HEK293 (cell line): ENCODE measurements around the gene SLC26A4.

Experiments used
- CTCF ChIA-PET: fragments of 350-600 bp; formaldehyde crosslinking; extraction: SDS; loops from one replicate; lab custom pipeline; 2021; ENCODE audit warnings: antibody characterized with exemption; lab: Yijun Ruan, JAX
- POLR2A ChIA-PET: fragments of 300-600 bp; formaldehyde crosslinking; extraction: SDS; loops from one replicate; lab custom pipeline; 2020; ENCODE audit warnings: antibody characterized with exemption, inconsistent platforms; lab: Yijun Ruan, JAX
- H3K27ac ChIP-seq: fragments of 200-500 bp; sonication (Bioruptor generic); 2 replicates; pipeline ENCODE4 v1.5.1; 2014; ENCODE audit warnings: low read depth, low read length, control low read depth, inconsistent platforms; ENCODE audit errors: extremely low read depth
- H3K36me3 ChIP-seq, 2 experiments: fragments of 200-500 bp in 1 of 2; sonication (Bioruptor generic) in 1 of 2; 1 replicate in 1 of 2; 2 replicates in 1 of 2; pipeline ENCODE4 v1.5.1; 2014 to 2017; ENCODE audit warnings: inconsistent platforms in 2 of 2, low read length in 2 of 2; ENCODE audit not compliant: control insufficient read depth in 2 of 2, insufficient read depth in 1 of 2
- H3K4me1 ChIP-seq: fragments of 200-500 bp; sonication (Bioruptor generic); 2 replicates; pipeline ENCODE4 v1.5.1; 2014; ENCODE audit warnings: mild to moderate bottlenecking, low read length, inconsistent platforms; ENCODE audit not compliant: control insufficient read depth, insufficient read depth
- H3K4me3 ChIP-seq: 2 replicates; pipeline ENCODE4 v1.5.1; 2011; ENCODE audit warnings: low read depth, mild to moderate bottlenecking, control low read depth, low read length, moderate library complexity
- H3K9me3 ChIP-seq: fragments of 200-500 bp; sonication (Bioruptor generic); 2 replicates; pipeline ENCODE4 v1.5.1; 2014; ENCODE audit warnings: low read depth, low read length, inconsistent platforms; ENCODE audit not compliant: control insufficient read depth, insufficient read depth
- ELK4 ChIP-seq: IDR thresholded peaks from 2 replicates; pipeline ENCODE4 v1.6.1; 2011; ENCODE audit warnings: mild to moderate bottlenecking, low read depth, low read length, borderline replicate concordance
- GLI4 ChIP-seq: fragments of 450-650 bp; formaldehyde crosslinking; IDR thresholded peaks from 2 replicates; pipeline ENCODE4 v1.5.1; 2016; ENCODE audit warnings: missing biosample characterization, missing genetic modification characterization
- INSM2 ChIP-seq: fragments of 450-650 bp; formaldehyde crosslinking; IDR thresholded peaks from 2 replicates; pipeline ENCODE4 v1.5.1; 2016; ENCODE audit warnings: missing biosample characterization, missing genetic modification characterization
- KLF10 ChIP-seq: fragments of 450-650 bp; IDR thresholded peaks from 2 replicates; pipeline ENCODE4 v1.5.1; 2018; ENCODE audit warnings: missing biosample characterization, mild to moderate bottlenecking, missing genetic modification characterization
- KLF7 ChIP-seq: fragments of 450-650 bp; formaldehyde crosslinking; IDR thresholded peaks from 2 replicates; pipeline ENCODE4 v1.5.1; 2016; ENCODE audit warnings: missing biosample characterization, missing genetic modification characterization, borderline replicate concordance
- OSR2 ChIP-seq: fragments of 450-650 bp; formaldehyde crosslinking; IDR thresholded peaks from 2 replicates; pipeline ENCODE4 v1.5.1; 2016; ENCODE audit warnings: missing biosample characterization, missing genetic modification characterization
- SP7 ChIP-seq: fragments of 450-650 bp; formaldehyde crosslinking; IDR thresholded peaks from 2 replicates; pipeline ENCODE4 v1.5.1; 2016; ENCODE audit warnings: missing biosample characterization, missing genetic modification characterization
- ZBTB20 ChIP-seq: fragments of 450-650 bp; formaldehyde crosslinking; IDR thresholded peaks from 2 replicates; pipeline ENCODE4 v1.5.1; 2016; ENCODE audit warnings: missing biosample characterization, missing genetic modification characterization
- ZBTB6 ChIP-seq: fragments of 450-650 bp; formaldehyde crosslinking; IDR thresholded peaks from 2 replicates; pipeline ENCODE4 v1.5.1; 2017; ENCODE audit warnings: missing biosample characterization, missing genetic modification characterization
- ZBTB8A ChIP-seq: fragments of 450-650 bp; formaldehyde crosslinking; IDR thresholded peaks from 2 replicates; pipeline ENCODE4 v1.5.1; 2016; ENCODE audit warnings: missing biosample characterization, missing genetic modification characterization
- ZNF121 ChIP-seq: fragments of 450-650 bp; formaldehyde crosslinking; IDR thresholded peaks from 2 replicates; pipeline ENCODE4 v1.5.1; 2016; ENCODE audit warnings: missing biosample characterization, missing genetic modification characterization
- ZNF18 ChIP-seq: fragments of 450-650 bp; formaldehyde crosslinking; IDR thresholded peaks from 2 replicates; pipeline ENCODE4 v1.5.1; 2016; ENCODE audit warnings: missing biosample characterization, missing genetic modification characterization
- ZNF214 ChIP-seq: fragments of 450-650 bp; formaldehyde crosslinking; IDR thresholded peaks from 2 replicates; pipeline ENCODE4 v1.5.1; 2017; ENCODE audit warnings: missing biosample characterization, mild to moderate bottlenecking, missing genetic modification characterization, borderline replicate concordance
- ZNF37A ChIP-seq: fragments of 450-650 bp; IDR thresholded peaks from 2 replicates; pipeline ENCODE4 v1.5.1; 2018; ENCODE audit warnings: missing biosample characterization, missing genetic modification characterization
- ZNF416 ChIP-seq: fragments of 450-650 bp; formaldehyde crosslinking; IDR thresholded peaks from 2 replicates; pipeline ENCODE4 v1.5.1; 2016; ENCODE audit warnings: missing biosample characterization, missing genetic modification characterization
- ZNF426 ChIP-seq: fragments of 450-650 bp; formaldehyde crosslinking; IDR thresholded peaks from 2 replicates; pipeline ENCODE4 v1.5.1; 2017; ENCODE audit warnings: missing biosample characterization, missing genetic modification characterization, mild to moderate bottlenecking, inconsistent platforms, moderate library complexity
- ZNF433 ChIP-seq: fragments of 450-650 bp; formaldehyde crosslinking; IDR thresholded peaks from 2 replicates; pipeline ENCODE4 v1.5.1; 2016; ENCODE audit warnings: missing biosample characterization, missing genetic modification characterization, low read depth
- ZNF48 ChIP-seq: fragments of 450-650 bp; formaldehyde crosslinking; IDR thresholded peaks from 2 replicates; pipeline ENCODE4 v1.5.1; 2016; ENCODE audit warnings: missing biosample characterization, missing genetic modification characterization
- ZNF501 ChIP-seq: fragments of 450-650 bp; formaldehyde crosslinking; IDR thresholded peaks from 2 replicates; pipeline ENCODE4 v1.5.1; 2016; ENCODE audit warnings: missing biosample characterization, missing genetic modification characterization
- ZNF561 ChIP-seq: fragments of 450-650 bp; IDR thresholded peaks from 2 replicates; pipeline ENCODE4 v1.5.1; 2018; ENCODE audit warnings: missing biosample characterization, missing genetic modification characterization, borderline replicate concordance
- ZNF624 ChIP-seq: fragments of 450-650 bp; formaldehyde crosslinking; IDR thresholded peaks from 2 replicates; pipeline ENCODE4 v1.5.1; 2017; ENCODE audit warnings: missing biosample characterization, missing genetic modification characterization
- ZNF670 ChIP-seq: fragments of 450-650 bp; formaldehyde crosslinking; IDR thresholded peaks from 2 replicates; pipeline ENCODE4 v1.5.1; 2016; ENCODE audit warnings: missing biosample characterization, missing genetic modification characterization, low read depth
- ZNF677 ChIP-seq: fragments of 450-650 bp; IDR thresholded peaks from 2 replicates; pipeline ENCODE4 v1.5.0; 2018; ENCODE audit warnings: missing biosample characterization, mild to moderate bottlenecking, missing genetic modification characterization, moderate library complexity
- ZSCAN23 ChIP-seq: fragments of 450-650 bp; formaldehyde crosslinking; IDR thresholded peaks from 2 replicates; pipeline ENCODE4 v1.5.1; 2016; ENCODE audit warnings: missing biosample characterization, missing genetic modification characterization
- ZSCAN30 ChIP-seq: fragments of 450-650 bp; IDR thresholded peaks from 2 replicates; pipeline ENCODE4 v1.5.1; 2018; ENCODE audit warnings: missing biosample characterization, mild to moderate bottlenecking, missing genetic modification characterization, moderate library complexity
- ZSCAN5A ChIP-seq: fragments of 450-650 bp; formaldehyde crosslinking; IDR thresholded peaks from 2 replicates; pipeline ENCODE4 v1.5.1; 2016; ENCODE audit warnings: missing biosample characterization, missing genetic modification characterization

Gene SLC26A4

GRCh38 chr7:107690084-107690483 is 29.5 kb downstream of the SLC26A4 start:
- Histone ChIP-seq H3K4me1 (no peaks in the 10 kb centered on the region), H3K27ac (no peak overlapping the region), H3K36me3 (no peaks in the 10 kb centered on the region), H3K9me3 (no peaks in the 10 kb centered on the region), H3K4me3 (no peak overlapping the region)
- POLR2A ChIA-PET, result no interaction called here
- TF ChIP-seq INSM2 (tag by site-specific recombination), result no peak
- no peak for TF ChIP-seq ELK4
- no peak for TF ChIP-seq ZNF677 (tag by site-specific recombination)
- no peak for TF ChIP-seq ZNF670
- TF ChIP-seq, all 188 proteins: peak for 0
- CTCF ChIA-PET, result interaction anchor here (0.7 to 0.8 kb wide), 2 partner anchors 35 to 226 kb away, joined by 3 to 4 read pairs; no protein-coding TSS in a partner anchor

- Histone ChIP-seq H3K4me3 (no peak overlapping the region), H3K4me1 (no peaks in the 10 kb centered on the region), H3K27ac (no peak overlapping the region), H3K9me3 (no peaks in the 10 kb centered on the region), H3K36me3 (no peaks in the 10 kb centered on the region)
- ChIA-PET POLR2A (no interaction called here), CTCF (interaction anchor here (0.7 kb wide), 1 partner anchor 227 kb away, joined by 4 read pairs; no protein-coding TSS in a partner anchor)
- TF ChIP-seq ZNF426 (tag by site-specific recombination) (no peak), ZNF561 (tag by site-specific recombination) (no peak), ZNF416 (tag by site-specific recombination) (no peak), SP7 (tag by site-specific recombination) (no peak), ZNF18 (no peak), ZNF624 (no peak), ZNF37A (tag by site-specific recombination) (no peak), ZNF433 (tag by site-specific recombination) (no peak), ZBTB6 (tag by site-specific recombination) (no peak), KLF7 (no peak), ZBTB20 (tag by site-specific recombination) (no peak), ZBTB8A (tag by site-specific recombination) (no peak), ZNF48 (tag by site-specific recombination) (no peak), ZSCAN30 (no peak)
Observed at GRCh38 chr7:107690611-107691010, 30.0 kb downstream of the SLC26A4 start.

GRCh38 chr7:107691716-107692115 is 31.1 kb downstream of the SLC26A4 start:
- Histone ChIP-seq H3K27ac (no peak overlapping the region), H3K9me3 (no peaks in the 10 kb centered on the region), H3K4me3 (no peak overlapping the region), H3K36me3 (no peaks in the 10 kb centered on the region), H3K4me1 (no peaks in the 10 kb centered on the region)
- ChIA-PET CTCF (no interaction called here), POLR2A (no interaction called here)
- TF ChIP-seq GLI4 (no peak), ZSCAN23 (tag by site-specific recombination) (no peak), ZNF501 (tag by site-specific recombination) (no peak), KLF10 (tag by site-specific recombination) (no peak), ZSCAN5A (tag by site-specific recombination) (no peak), ZNF121 (tag by site-specific recombination) (no peak), ZNF214 (tag by site-specific recombination) (no peak), OSR2 (no peak)
